Measurements from ENCODE around the gene FBXO44.
A peak's percentile ranks its signal among the peaks of the same experiment; 100 is the strongest.

FBXO44 gene

DNA sequence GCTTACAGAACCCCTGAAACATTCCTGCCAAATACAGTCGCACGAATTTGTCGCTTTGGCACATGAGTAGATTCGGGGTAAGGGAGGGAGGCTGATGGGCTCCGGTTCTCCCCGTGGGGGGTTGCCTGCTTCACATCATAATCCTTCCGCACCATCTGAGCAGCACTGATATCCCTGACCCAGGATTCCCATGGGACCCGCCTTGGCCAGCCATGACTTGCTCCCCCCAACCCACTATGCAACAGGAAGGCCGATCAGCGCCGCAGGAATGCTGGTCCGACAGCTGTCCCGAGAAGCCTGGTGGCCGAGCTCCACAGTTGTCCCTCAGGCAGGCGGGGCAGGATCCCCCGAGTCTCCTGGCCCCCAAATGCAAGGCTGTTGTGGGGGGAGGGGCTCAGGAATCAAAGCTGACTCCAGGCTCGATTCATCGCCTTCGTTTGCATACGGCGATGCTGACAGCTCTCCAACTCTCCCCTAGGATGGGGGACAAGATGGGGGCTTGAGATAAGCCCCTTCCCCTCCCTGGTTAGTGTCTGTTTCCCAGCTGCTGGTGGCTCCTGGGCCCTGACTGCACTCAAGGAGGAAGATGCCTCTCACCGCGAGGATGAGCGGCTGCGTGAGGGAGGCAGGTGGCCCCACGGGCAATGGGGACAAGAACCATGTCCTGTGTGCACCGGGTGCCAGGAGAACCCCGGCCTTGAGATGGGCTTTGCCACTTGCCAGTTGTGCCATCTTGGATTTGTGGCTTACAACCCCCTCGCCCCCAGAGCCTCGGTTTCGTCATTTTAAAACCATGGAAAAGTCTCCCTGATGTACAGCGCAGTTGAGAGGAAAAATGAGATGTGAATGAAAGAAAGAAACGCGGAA lies 46.2 kb downstream of the FBXO44 start:
- no peaks in the 10 kb centered on the region for H3K27me3 ChIP-seq (ENCODE audit: insufficient read depth, insufficient read length)
- H3K9me3 ChIP-seq (ENCODE audit: insufficient read depth, low read length): no peaks in the 10 kb centered on the region
- H3K4me3 ChIP-seq (ENCODE audit: insufficient read length, low read depth): no peak overlapping the region
- DNase-seq (ENCODE audit: low read depth, low spot score): no peak
- H3K36me3 ChIP-seq (ENCODE audit: insufficient read depth, insufficient read length, low read length): no peaks in the 10 kb centered on the region
- H3K9ac ChIP-seq (ENCODE audit: insufficient read length, low read depth): no peak overlapping the region
- peaks cover 24% of the 10 kb centered on the region for H3K4me1 ChIP-seq (ENCODE audit: insufficient read depth, insufficient read length)
- TF ChIP-seq YY1 (IDR thresholded peaks at IDR 0.05; ENCODE audit: insufficient read depth, insufficient read length) (no peak), SUZ12 (IDR thresholded peaks at IDR 0.05; ENCODE audit: extremely low read depth, insufficient read depth, insufficient read length) (no peak), ZNF274 (IDR thresholded peaks at IDR 0.05; ENCODE audit: low read depth, low read length) (no peak)

DNA sequence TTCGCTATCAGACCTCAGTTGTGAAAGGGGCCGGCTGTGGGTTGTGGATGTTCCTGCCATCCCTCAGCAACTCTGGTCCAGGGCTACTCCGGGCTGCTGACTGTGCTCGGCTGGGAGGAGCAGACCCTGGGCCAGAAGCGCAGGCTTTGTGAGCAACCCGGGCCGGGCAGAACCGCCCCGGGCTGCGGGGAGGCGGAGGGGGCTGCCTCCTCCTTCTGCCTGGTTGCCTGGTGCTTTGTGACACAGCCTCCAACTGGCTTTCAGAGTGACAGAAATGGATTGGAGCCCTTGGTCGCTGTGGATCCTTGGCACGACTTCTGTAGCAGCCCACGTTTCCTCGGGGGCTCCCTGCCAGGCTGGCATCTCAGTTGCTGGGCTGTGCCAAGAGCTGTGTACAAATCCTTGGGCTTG lies 46.9 kb downstream of the FBXO44 start:
- H3K9ac ChIP-seq (ENCODE audit: insufficient read length, low read depth): no peak overlapping the region
- H3K9me3 ChIP-seq (ENCODE audit: insufficient read depth, low read length): no peaks in the 10 kb centered on the region
- peaks cover 5% of the 10 kb centered on the region for H3K36me3 ChIP-seq (ENCODE audit: insufficient read depth, insufficient read length, low read length)
- H3K4me3 ChIP-seq (ENCODE audit: insufficient read length, low read depth): no peak overlapping the region
- DNase-seq (ENCODE audit: low read depth, low spot score): no peak
- H3K27me3 ChIP-seq (ENCODE audit: insufficient read depth, insufficient read length): no peaks in the 10 kb centered on the region
- TF ChIP-seq ZNF274 (IDR thresholded peaks at IDR 0.05; ENCODE audit: low read depth, low read length) (no peak), YY1 (IDR thresholded peaks at IDR 0.05; ENCODE audit: insufficient read depth, insufficient read length) (no peak), SUZ12 (IDR thresholded peaks at IDR 0.05; ENCODE audit: extremely low read depth, insufficient read depth, insufficient read length) (no peak)
- H3K4me1 ChIP-seq (ENCODE audit: insufficient read depth, insufficient read length): peaks cover 24% of the 10 kb centered on the region

DNA sequence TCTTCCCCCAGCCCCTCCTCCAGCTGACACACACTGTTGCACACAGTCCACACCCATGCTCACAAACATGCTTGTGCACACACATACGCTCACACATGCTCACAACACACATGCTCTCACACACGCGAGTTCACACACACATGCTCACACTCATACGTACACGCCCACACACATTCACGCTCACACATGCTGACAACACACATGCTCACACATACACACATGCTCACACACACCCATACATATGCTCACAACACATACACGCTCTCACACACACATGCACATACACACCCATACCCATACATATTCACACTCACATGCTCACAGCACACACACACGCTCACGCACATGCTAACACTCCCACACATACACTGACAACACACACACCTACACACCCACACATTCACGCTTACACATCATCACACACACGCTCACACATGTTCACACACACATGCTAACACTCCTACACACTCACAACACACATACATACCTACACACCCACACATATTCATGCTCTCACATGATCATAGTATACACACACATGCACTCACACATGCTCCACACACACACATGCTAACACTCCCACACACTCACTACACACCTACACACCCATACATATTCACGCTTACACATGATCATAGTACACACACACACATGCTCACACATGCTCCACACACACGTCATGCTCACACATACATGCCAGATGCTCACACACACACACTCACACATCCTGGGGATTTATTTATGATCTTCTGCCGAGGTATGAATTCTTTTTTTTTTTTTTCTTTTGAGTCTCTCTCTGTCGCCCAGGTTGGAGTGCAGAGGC lies 47.5 kb downstream of the FBXO44 start:
- no peaks in the 10 kb centered on the region for H3K27me3 ChIP-seq (ENCODE audit: insufficient read depth, insufficient read length)
- H3K9me3 ChIP-seq (ENCODE audit: insufficient read depth, low read length): no peaks in the 10 kb centered on the region
- TF ChIP-seq ZNF274 (IDR thresholded peaks at IDR 0.05; ENCODE audit: low read depth, low read length): no peak
- TF ChIP-seq SUZ12 (IDR thresholded peaks at IDR 0.05; ENCODE audit: extremely low read depth, insufficient read depth, insufficient read length): no peak
- TF ChIP-seq YY1 (IDR thresholded peaks at IDR 0.05; ENCODE audit: insufficient read depth, insufficient read length): no peak

DNA sequence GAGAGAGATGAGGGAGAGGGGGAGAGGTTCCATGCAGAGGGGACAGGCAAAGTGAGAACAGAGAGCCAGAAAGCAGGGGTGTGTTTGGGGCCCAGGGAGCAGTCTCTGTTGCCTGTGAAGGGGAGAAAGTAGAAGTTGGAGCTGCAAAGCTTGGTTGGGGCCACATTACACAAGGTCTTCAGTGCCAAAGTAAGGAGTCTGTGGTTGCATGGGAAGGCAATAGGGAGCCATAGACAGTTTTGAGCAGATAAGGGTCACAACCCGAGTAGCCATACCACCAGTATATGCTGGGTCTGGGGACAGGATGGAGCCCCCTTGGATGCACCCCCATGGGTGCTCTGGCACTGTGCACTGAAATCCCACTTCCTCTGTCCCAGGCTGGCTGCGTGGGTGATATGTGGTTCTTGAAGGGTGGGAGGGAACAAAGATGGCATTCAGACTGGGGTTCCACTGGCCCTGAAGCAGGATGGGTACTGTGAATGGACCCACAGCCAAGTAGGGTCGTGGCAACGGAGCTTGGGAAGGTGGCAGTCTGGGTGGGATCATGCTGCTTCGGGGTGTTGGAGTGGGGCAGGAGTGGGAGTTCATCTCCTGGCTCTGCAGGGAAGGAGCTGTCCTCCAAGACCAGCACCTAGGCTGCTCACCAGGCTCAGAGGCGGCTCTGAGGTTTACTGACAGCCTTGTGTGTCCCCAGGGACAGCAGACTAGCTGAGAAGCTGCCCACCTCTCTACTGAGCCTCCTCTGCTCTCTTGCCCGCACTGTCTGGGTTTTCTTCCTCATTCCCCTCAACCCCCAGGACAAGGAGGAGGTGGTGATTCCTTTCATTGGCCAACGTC lies 48.9 kb downstream of the FBXO44 start:
- H3K4me3 ChIP-seq (ENCODE audit: insufficient read length, low read depth): no peak overlapping the region
- no peak for DNase-seq (ENCODE audit: low read depth, low spot score)
- H3K4me1 ChIP-seq (ENCODE audit: insufficient read depth, insufficient read length): peaks cover 31% of the 10 kb centered on the region
- H3K27me3 ChIP-seq (ENCODE audit: insufficient read depth, insufficient read length): no peaks in the 10 kb centered on the region
- TF ChIP-seq ZNF274 (IDR thresholded peaks at IDR 0.05; ENCODE audit: low read depth, low read length) (no peak), YY1 (IDR thresholded peaks at IDR 0.05; ENCODE audit: insufficient read depth, insufficient read length) (no peak), SUZ12 (IDR thresholded peaks at IDR 0.05; ENCODE audit: extremely low read depth, insufficient read depth, insufficient read length) (no peak)
- H3K9me3 ChIP-seq (ENCODE audit: insufficient read depth, low read length): no peaks in the 10 kb centered on the region
- H3K9ac ChIP-seq (ENCODE audit: insufficient read length, low read depth): no peak overlapping the region
- H3K36me3 ChIP-seq (ENCODE audit: insufficient read depth, insufficient read length, low read length): peaks cover 9% of the 10 kb centered on the region

More for the DNA sequence above, 47.5 kb downstream of the FBXO44 start:
- no peak for DNase-seq (ENCODE audit: low read depth, low spot score)
- Histone ChIP-seq H3K9ac (ENCODE audit: insufficient read length, low read depth) (no peak overlapping the region), H3K36me3 (ENCODE audit: insufficient read depth, insufficient read length, low read length) (peaks cover 7% of the 10 kb centered on the region), H3K4me1 (ENCODE audit: insufficient read depth, insufficient read length) (peaks cover 24% of the 10 kb centered on the region), H3K4me3 (ENCODE audit: insufficient read length, low read depth) (no peak overlapping the region)

DNA sequence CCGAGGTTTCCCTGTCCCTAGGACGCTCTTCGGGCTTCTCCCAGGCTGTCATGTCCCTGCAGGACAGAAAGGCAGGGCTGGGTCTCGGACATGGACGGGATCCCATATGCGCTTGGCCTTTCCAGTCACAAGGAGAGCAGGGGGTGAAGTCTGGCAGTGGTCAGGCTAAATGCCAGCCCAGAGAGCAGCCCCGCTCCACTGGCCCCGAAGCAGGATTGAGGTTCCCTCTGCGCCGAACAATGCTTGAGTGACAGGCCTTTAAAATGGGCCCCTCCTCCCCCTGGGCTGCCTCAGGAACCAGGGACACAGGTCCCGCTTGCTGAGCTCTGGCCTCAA lies 49.5 kb downstream of the FBXO44 start:
- no peak for DNase-seq (ENCODE audit: low read depth, low spot score)
- Histone ChIP-seq H3K27me3 (ENCODE audit: insufficient read depth, insufficient read length) (no peaks in the 10 kb centered on the region), H3K9me3 (ENCODE audit: insufficient read depth, low read length) (no peaks in the 10 kb centered on the region), H3K9ac (ENCODE audit: insufficient read length, low read depth) (no peak overlapping the region), H3K36me3 (ENCODE audit: insufficient read depth, insufficient read length, low read length) (peaks cover 9% of the 10 kb centered on the region), H3K4me1 (ENCODE audit: insufficient read depth, insufficient read length) (peaks cover 31% of the 10 kb centered on the region), H3K4me3 (ENCODE audit: insufficient read length, low read depth) (no peak overlapping the region)
- TF ChIP-seq SUZ12 (IDR thresholded peaks at IDR 0.05; ENCODE audit: extremely low read depth, insufficient read depth, insufficient read length): no peak
- no peak for TF ChIP-seq ZNF274 (IDR thresholded peaks at IDR 0.05; ENCODE audit: low read depth, low read length)
- TF ChIP-seq YY1 (IDR thresholded peaks at IDR 0.05; ENCODE audit: insufficient read depth, insufficient read length): no peak

DNA sequence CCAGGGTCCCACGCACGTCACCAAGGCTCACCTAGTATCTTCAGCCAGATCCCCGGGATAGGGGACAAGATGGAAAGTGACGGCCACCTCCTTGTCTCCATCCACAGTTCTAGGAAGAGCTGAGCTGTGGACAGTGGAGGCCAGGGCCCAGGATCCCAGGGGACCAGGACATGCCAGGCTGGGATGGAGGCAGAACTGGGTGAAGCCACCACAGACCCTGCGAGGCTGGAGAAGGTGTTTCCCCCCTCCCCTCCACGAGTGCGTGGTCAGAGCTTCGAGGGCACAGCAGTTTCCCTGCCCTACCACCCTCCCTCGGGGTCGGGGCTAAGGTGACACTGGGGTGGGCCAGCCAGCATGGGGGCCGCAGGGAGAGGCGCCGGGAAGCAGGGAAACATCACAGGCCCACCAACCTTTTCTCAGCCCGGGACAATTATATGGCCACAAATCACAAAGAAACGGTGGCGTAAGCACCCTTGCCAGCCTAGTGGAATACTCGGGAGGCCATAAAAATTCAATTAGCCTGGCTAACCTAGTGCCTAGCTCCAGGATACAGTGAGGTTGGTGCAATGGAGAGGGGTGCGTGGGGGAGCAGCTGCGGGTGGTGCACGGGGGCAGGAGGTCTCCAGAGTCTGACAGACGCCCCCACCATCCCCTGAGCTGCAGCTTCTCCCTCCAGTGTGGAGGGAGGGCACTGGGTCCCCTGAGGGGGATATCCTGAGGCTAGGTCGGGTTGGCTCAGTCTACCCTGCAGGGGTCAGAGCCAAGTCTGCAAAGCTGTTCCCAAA lies 50.2 kb downstream of the FBXO44 start:
- Histone ChIP-seq H3K36me3 (ENCODE audit: insufficient read depth, insufficient read length, low read length) (peaks cover 12% of the 10 kb centered on the region), H3K4me1 (ENCODE audit: insufficient read depth, insufficient read length) (peaks cover 31% of the 10 kb centered on the region), H3K9me3 (ENCODE audit: insufficient read depth, low read length) (no peaks in the 10 kb centered on the region), H3K27me3 (ENCODE audit: insufficient read depth, insufficient read length) (no peaks in the 10 kb centered on the region), H3K9ac (ENCODE audit: insufficient read length, low read depth) (peak overlapping the region; percentile 8), H3K4me3 (ENCODE audit: insufficient read length, low read depth) (no peak overlapping the region)
- DNase-seq (ENCODE audit: low read depth, low spot score): no peak
- TF ChIP-seq ZNF274 (IDR thresholded peaks at IDR 0.05; ENCODE audit: low read depth, low read length): no peak
- TF ChIP-seq YY1 (IDR thresholded peaks at IDR 0.05; ENCODE audit: insufficient read depth, insufficient read length): no peak
- no peak for TF ChIP-seq SUZ12 (IDR thresholded peaks at IDR 0.05; ENCODE audit: extremely low read depth, insufficient read depth, insufficient read length)

Data from NT2/D1 (cell line).